Fibroblast of villous mesenchyme (primary cell): Measurements from ENCODE around the gene C16orf87. TPM values are rescaled to one million over a fixed set of nuclear protein-coding genes. Genes with fewer than 3 reads are reported as not detected.
"Not testable (repeated sequence)": the region's sequence is repeated elsewhere in the genome, so short reads cannot be mapped to it uniquely, and the experiment has no call there.

Source experiments
- DNase-seq: peaks from one replicate; pipeline ENCODE4 v3.0.0-alpha.2; 2010; ENCODE audit warnings: low read depth
- H3K4me3 ChIP-seq: 2 replicates; pipeline ENCODE4 v1.5.1; 2011; ENCODE audit warnings: low read depth, mild to moderate bottlenecking, low read length
- total RNA-seq: library from RNA; depleted of rRNA; stranded (reverse); fragments of >200 nt; gene quantifications from 2 replicates; pipeline ENCODE4 v1.2.3, GENCODE V29; 2012
- TF ChIP-seq, protein P1 (sequence below): IDR thresholded peaks from 2 replicates; pipeline ENCODE4 v1.5.1; 2012; ENCODE audit warnings: low read depth, mild to moderate bottlenecking, low read length; ENCODE audit not compliant: insufficient read depth

Gene C16orf87
- total RNA-seq, 1 donor = 14.7 TPM

GRCh38 chr16:46788891-46789474, 42.0 kb downstream of the C16orf87 start:
- no peak overlapping the region for H3K4me3 ChIP-seq
- no peak for DNase-seq

GRCh38 chr16:46787909-46788308, 43.1 kb downstream of the C16orf87 start:
- H3K4me3 ChIP-seq = no peak overlapping the region
- no peak for DNase-seq
- TF ChIP-seq, protein P1, sequence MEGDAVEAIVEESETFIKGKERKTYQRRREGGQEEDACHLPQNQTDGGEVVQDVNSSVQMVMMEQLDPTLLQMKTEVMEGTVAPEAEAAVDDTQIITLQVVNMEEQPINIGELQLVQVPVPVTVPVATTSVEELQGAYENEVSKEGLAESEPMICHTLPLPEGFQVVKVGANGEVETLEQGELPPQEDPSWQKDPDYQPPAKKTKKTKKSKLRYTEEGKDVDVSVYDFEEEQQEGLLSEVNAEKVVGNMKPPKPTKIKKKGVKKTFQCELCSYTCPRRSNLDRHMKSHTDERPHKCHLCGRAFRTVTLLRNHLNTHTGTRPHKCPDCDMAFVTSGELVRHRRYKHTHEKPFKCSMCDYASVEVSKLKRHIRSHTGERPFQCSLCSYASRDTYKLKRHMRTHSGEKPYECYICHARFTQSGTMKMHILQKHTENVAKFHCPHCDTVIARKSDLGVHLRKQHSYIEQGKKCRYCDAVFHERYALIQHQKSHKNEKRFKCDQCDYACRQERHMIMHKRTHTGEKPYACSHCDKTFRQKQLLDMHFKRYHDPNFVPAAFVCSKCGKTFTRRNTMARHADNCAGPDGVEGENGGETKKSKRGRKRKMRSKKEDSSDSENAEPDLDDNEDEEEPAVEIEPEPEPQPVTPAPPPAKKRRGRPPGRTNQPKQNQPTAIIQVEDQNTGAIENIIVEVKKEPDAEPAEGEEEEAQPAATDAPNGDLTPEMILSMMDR = no peak

More at GRCh38 chr16:46788891-46789474, 42.0 kb downstream of the C16orf87 start:
- TF ChIP-seq, protein P1 = no peak

GRCh38 chr16:46785076-46785845, 45.7 kb downstream of the C16orf87 start:
- no peak for DNase-seq
- H3K4me3 ChIP-seq = no peak overlapping the region
- TF ChIP-seq, protein P1 = no peak

GRCh38 chr16:46784569-46784968, 46.4 kb downstream of the C16orf87 start:
- H3K4me3 ChIP-seq, DNase-seq: not testable (repeated sequence)

- no peak for DNase-seq
- H3K4me3 ChIP-seq = no peak overlapping the region
- TF ChIP-seq, protein P1 = no peak
Observed at GRCh38 chr16:46783800-46784199, 47.2 kb downstream of the C16orf87 start.

GRCh38 chr16:46782320-46782719, 48.7 kb downstream of the C16orf87 start:
- DNase-seq = no peak
- H3K4me3 ChIP-seq = no peak overlapping the region
- TF ChIP-seq, protein P1 = no peak

- TF ChIP-seq, protein P1 = no peak
- DNase-seq = no peak
Observed at GRCh38 chr16:46777804-46778203, 53.2 kb downstream of the C16orf87 start.

More at GRCh38 chr16:46777804-46778203, 53.2 kb downstream of the C16orf87 start:
- H3K4me3 ChIP-seq = no peak overlapping the region
